ENCODE measurements around the gene BANP. TPM values are rescaled to one million over a fixed set of nuclear protein-coding genes. Genes with fewer than 3 reads are reported as not detected.
"Not testable (repeated sequence)": the region's sequence is repeated elsewhere in the genome, so short reads cannot be mapped to it uniquely, and the experiment has no call there.

BANP gene
- total RNA-seq, 1 donor from 2014 or later, result 29.7 TPM

- DNase-seq (no peak), ATAC-seq (no peak)
- Histone ChIP-seq H3K27me3 (ENCODE audit: low read depth) (no peaks in the 10 kb centered on the region), H3K4me3 (no peak overlapping the region), H3K27ac (no peak overlapping the region), H3K4me1 (peaks cover 9% of the 10 kb centered on the region), H3K36me3 (no peaks in the 10 kb centered on the region), H3K9me3 (peaks cover 15% of the 10 kb centered on the region)
- intact Hi-C loops (cut with DNase I), result no loop called here
- TF ChIP-seq, protein P1, sequence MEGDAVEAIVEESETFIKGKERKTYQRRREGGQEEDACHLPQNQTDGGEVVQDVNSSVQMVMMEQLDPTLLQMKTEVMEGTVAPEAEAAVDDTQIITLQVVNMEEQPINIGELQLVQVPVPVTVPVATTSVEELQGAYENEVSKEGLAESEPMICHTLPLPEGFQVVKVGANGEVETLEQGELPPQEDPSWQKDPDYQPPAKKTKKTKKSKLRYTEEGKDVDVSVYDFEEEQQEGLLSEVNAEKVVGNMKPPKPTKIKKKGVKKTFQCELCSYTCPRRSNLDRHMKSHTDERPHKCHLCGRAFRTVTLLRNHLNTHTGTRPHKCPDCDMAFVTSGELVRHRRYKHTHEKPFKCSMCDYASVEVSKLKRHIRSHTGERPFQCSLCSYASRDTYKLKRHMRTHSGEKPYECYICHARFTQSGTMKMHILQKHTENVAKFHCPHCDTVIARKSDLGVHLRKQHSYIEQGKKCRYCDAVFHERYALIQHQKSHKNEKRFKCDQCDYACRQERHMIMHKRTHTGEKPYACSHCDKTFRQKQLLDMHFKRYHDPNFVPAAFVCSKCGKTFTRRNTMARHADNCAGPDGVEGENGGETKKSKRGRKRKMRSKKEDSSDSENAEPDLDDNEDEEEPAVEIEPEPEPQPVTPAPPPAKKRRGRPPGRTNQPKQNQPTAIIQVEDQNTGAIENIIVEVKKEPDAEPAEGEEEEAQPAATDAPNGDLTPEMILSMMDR (IDR thresholded peaks at IDR 0.05), result no peak
Observed at GRCh38 chr16:87973717-87974116, 22.5 kb downstream of the BANP start.

DNA sequence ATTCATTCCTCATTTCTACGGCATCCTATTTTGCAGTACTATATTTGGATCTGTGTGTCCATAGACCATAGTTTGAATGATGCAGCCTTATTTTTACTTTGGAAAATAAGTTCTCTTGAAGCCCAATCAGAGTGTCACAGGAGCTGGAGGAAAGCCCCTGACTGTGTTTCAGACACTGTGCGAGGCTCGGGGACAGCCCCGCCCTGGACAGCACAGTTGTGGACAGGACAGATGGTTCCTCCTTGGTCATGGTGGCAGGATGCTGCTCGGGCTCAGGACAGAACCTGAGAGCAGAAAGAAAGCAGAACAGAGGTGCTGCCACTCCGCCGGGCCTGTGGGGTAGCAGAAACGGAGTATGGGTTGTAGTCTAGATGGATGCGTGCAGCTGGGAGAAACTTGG is 22.9 kb downstream of the BANP start:
- no peaks in the 10 kb centered on the region for H3K27me3 ChIP-seq (ENCODE audit: low read depth)
- intact Hi-C loops (cut with DNase I), result no loop called here
- no peak overlapping the region for H3K4me3 ChIP-seq
- no peak for DNase-seq
- no peak for ATAC-seq
- peaks cover 15% of the 10 kb centered on the region for H3K9me3 ChIP-seq
- H3K27ac ChIP-seq, result no peak overlapping the region
- TF ChIP-seq, protein P1 (IDR thresholded peaks at IDR 0.05), result no peak
- H3K36me3 ChIP-seq, result no peaks in the 10 kb centered on the region
- H3K4me1 ChIP-seq, result peaks cover 9% of the 10 kb centered on the region

DNA sequence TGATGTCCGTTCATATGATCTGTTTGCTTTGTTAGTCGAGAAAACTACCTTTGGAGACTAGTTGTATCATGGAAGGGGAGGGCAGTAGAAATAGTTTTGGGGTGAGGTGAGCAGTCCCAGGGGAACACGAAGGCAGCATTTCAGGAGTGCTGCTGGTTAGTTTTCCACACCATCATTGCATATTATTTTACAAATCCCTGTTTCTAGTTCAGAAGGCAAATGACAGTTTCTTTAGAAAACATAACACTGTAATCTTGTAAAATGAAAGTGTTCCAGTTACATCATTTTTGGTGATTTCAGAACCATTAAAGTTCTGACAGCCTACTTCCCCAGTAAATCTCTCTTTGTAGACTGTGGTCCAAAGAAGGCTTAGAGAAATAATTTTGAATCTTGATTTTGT is 25.4 kb downstream of the BANP start:
- Histone ChIP-seq H3K36me3 (peaks cover 12% of the 10 kb centered on the region), H3K4me1 (peaks cover 9% of the 10 kb centered on the region), H3K9me3 (peaks cover 13% of the 10 kb centered on the region), H3K4me3 (no peak overlapping the region), H3K27me3 (ENCODE audit: low read depth) (no peaks in the 10 kb centered on the region), H3K27ac (no peak overlapping the region)
- DNase-seq (no peak), ATAC-seq (no peak)
- intact Hi-C loops (cut with DNase I), result no loop called here
- TF ChIP-seq, protein P1 (IDR thresholded peaks at IDR 0.05), result no peak

- H3K27ac ChIP-seq, result no peak overlapping the region
- TF ChIP-seq, protein P1 (IDR thresholded peaks at IDR 0.05), result no peak
- no peaks in the 10 kb centered on the region for H3K27me3 ChIP-seq (ENCODE audit: low read depth)
- peaks cover 18% of the 10 kb centered on the region for H3K36me3 ChIP-seq
- DNase-seq (no peak), ATAC-seq (no peak)
- peaks cover 9% of the 10 kb centered on the region for H3K4me1 ChIP-seq
- intact Hi-C loops (cut with DNase I), result no loop called here
- no peaks in the 10 kb centered on the region for H3K9me3 ChIP-seq
- H3K4me3 ChIP-seq, result no peak overlapping the region
Observed at GRCh38 chr16:87978127-87978526, 26.9 kb downstream of the BANP start.

GRCh38 chr16:87979352-87979751 is 28.1 kb downstream of the BANP start:
- DNase-seq (no peak), ATAC-seq (no peak)
- Histone ChIP-seq H3K27ac (no peak overlapping the region), H3K4me3 (no peak overlapping the region), H3K27me3 (ENCODE audit: low read depth) (no peaks in the 10 kb centered on the region), H3K9me3 (no peaks in the 10 kb centered on the region), H3K36me3 (peaks cover 21% of the 10 kb centered on the region), H3K4me1 (peaks cover 2% of the 10 kb centered on the region)
- TF ChIP-seq, protein P1 (IDR thresholded peaks at IDR 0.05), result no peak
- intact Hi-C loops (cut with DNase I), result no loop called here

GRCh38 chr16:87979911-87980630 is 28.8 kb downstream of the BANP start:
- H3K36me3 ChIP-seq, result peaks cover 29% of the 10 kb centered on the region
- intact Hi-C loops (cut with DNase I); ATAC-seq; H3K27me3 ChIP-seq (ENCODE audit: low read depth); DNase-seq; H3K4me3 ChIP-seq; H3K27ac ChIP-seq; H3K4me1 ChIP-seq; H3K9me3 ChIP-seq: not testable (repeated sequence)

DNA sequence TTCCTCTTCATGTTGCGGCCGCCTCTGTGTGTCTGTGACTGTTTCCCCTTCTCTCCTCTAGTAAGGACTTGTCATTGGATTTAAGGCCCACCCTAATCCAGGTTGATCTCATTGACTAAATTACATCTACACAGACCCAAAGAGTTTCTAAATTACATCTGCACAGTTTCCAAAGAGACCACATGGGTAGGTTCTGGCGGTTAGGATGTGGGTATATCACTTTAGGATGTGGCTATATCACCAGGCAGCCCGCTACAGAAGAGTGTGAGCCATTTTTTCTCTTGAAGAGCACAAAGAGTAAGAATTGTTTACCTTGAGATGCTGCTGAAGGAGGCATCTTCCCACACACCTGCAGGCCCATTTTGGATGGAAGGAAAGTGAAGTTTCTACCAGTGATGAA is 30.1 kb downstream of the BANP start:
- H3K4me1 ChIP-seq; H3K27ac ChIP-seq; intact Hi-C loops (cut with DNase I); H3K4me3 ChIP-seq; H3K27me3 ChIP-seq (ENCODE audit: low read depth); DNase-seq; ATAC-seq; H3K9me3 ChIP-seq: not testable (repeated sequence)
- peaks cover 42% of the 10 kb centered on the region for H3K36me3 ChIP-seq

All from lower lobe of right lung (tissue), 2 donors.